Panc1 (cell line): ENCODE results near the gene ATF5. TPM values are rescaled to one million over a fixed set of nuclear protein-coding genes. Genes with fewer than 3 reads are reported as not detected.
"Not testable (repeated sequence)": the region's sequence is repeated elsewhere in the genome, so short reads cannot be mapped to it uniquely, and the experiment has no call there.

Experiments used
- ATAC-seq: fragments of 200-7000 bp; cut with Tn5 transposase; 2 replicates; pipeline ENCODE4 v1.9.1; 2020; ENCODE audit warnings: mild to moderate bottlenecking, moderate library complexity
- BruUV-seq: library from RNA; stranded (reverse); fragments of 400-500 nt; replicated peaks from 2 replicates; lab custom pipeline; 2021; lab: Mats Ljungman, UMichigan
- CTCF ChIA-PET: fragments of 300-600 bp; sonication (Branson Sonifier 250); formaldehyde crosslinking; loops from one replicate; lab custom pipeline; 2022; ENCODE audit warnings: antibody characterized with exemption; lab: Charles Lee
- POLR2A ChIA-PET: fragments of 300-600 bp; sonication (Branson Sonifier 250); formaldehyde crosslinking; loops from one replicate; lab custom pipeline; 2022; ENCODE audit warnings: antibody characterized with exemption; lab: Charles Lee
- DNase-seq: peaks from one replicate; pipeline ENCODE4 v3.0.0-alpha.2; 2010; ENCODE audit warnings: low read depth, low spot score
- H3K27ac ChIP-seq: 2 replicates; pipeline ENCODE4 v1.5.1; 2011; ENCODE audit warnings: mild to moderate bottlenecking, low read length, inconsistent platforms
- H3K27me3 ChIP-seq: fragments of 200-500 bp; sonication (Bioruptor generic); 2 replicates; pipeline ENCODE4 v1.6.0; 2014; ENCODE audit warnings: low read length, inconsistent platforms; ENCODE audit not compliant: control insufficient read depth, insufficient read depth
- H3K36me3 ChIP-seq: fragments of 200-500 bp; sonication (Bioruptor generic); 2 replicates; pipeline ENCODE4 v1.5.1; 2014; ENCODE audit warnings: inconsistent platforms, mild to moderate bottlenecking, low read length, moderate library complexity; ENCODE audit not compliant: control insufficient read depth, insufficient read depth
- H3K4me1 ChIP-seq: 2 replicates; pipeline ENCODE4 v1.5.1; 2011; ENCODE audit warnings: inconsistent platforms, mild to moderate bottlenecking, low read length, moderate library complexity; ENCODE audit not compliant: control insufficient read depth, insufficient read depth
- H3K4me3 ChIP-seq, 2 experiments: 2 replicates each; pipeline ENCODE4 v1.5.1; 2011 to 2012; ENCODE audit warnings: low read depth in 2 of 2, low read length in 2 of 2, mild to moderate bottlenecking in 2 of 2, inconsistent platforms in 1 of 2, moderate library complexity in 1 of 2
- H3K9me3 ChIP-seq: fragments of 200-500 bp; sonication (Bioruptor generic); 2 replicates; pipeline ENCODE4 v1.5.1; 2014; ENCODE audit warnings: low read depth, mild to moderate bottlenecking, inconsistent platforms, low read length, moderate library complexity; ENCODE audit not compliant: control insufficient read depth, insufficient read depth
- POLR2AphosphoS5 ChIP-seq: IDR thresholded peaks from 2 replicates; pipeline ENCODE4 v1.6.1; 2012; ENCODE audit warnings: mild to moderate bottlenecking, low read depth, low read length, moderate library complexity
- REST ChIP-seq, 2 experiments: IDR thresholded peaks; 2 replicates each; pipeline ENCODE4 v1.6.1; 2011 to 2012; ENCODE audit warnings: low read depth in 2 of 2, control low read depth in 1 of 2, low read length in 1 of 2, mild to moderate bottlenecking in 1 of 2, moderate library complexity in 1 of 2; ENCODE audit not compliant: insufficient read depth in 1 of 2
- SIN3A ChIP-seq: IDR thresholded peaks from 2 replicates; pipeline ENCODE4 v1.6.1; 2012; ENCODE audit warnings: low read depth, mild to moderate bottlenecking, low read length, moderate library complexity, borderline replicate concordance; ENCODE audit not compliant: insufficient read depth
- TCF7L2 ChIP-seq: IDR thresholded peaks from 2 replicates; pipeline ENCODE4 v1.6.1; 2011; ENCODE audit warnings: mild to moderate bottlenecking, low read depth, low read length, inconsistent platforms
- in situ Hi-C: cut with HindIII; loops from 2 replicates; pipeline ENCODE4 v1.10.0; 2016; ENCODE audit warnings: low sequenced_read_pairs, low pct_unique_long_range_greater_than_20kb
- intact Hi-C: fragments of 100-400 bp; cut with micrococcal nuclease; formaldehyde crosslinking; loops from one replicate; pipeline ENCODE4 v1.10.0; 2022; ENCODE audit not compliant: unreplicated experiment
- total RNA-seq: library from RNA; stranded (reverse); gene quantifications from one replicate; pipeline ENCODE4 v1.2.1, GENCODE V29; 2021; ENCODE audit not compliant: unreplicated experiment

The ATF5 gene
- total RNA-seq, 1 experiment from 2014 or later = 104 TPM

- H3K4me1 ChIP-seq = no peaks in the 10 kb centered on the region
- H3K27ac ChIP-seq = no peak overlapping the region
- H3K27me3 ChIP-seq = no peaks in the 10 kb centered on the region
- TF ChIP-seq POLR2AphosphoS5 (no peak), TCF7L2 (no peak), REST (IDR thresholded peaks at IDR 0.05; ENCODE audit: insufficient read depth in 1 of 2, low read depth in 2 of 2, low read length in 1 of 2) (no peak), SIN3A (no peak)
- intact Hi-C loops (no loop called here), in situ Hi-C loops (no loop called here)
- ChIA-PET POLR2A (no interaction called here), CTCF (no interaction called here)
- H3K36me3 ChIP-seq = no peaks in the 10 kb centered on the region
- H3K9me3 ChIP-seq = no peaks in the 10 kb centered on the region
- ATAC-seq = no peak
- BruUV-seq = no TSS peak
- no peak for DNase-seq
- H3K4me3 ChIP-seq = no peak overlapping the region
Observed at GRCh38 chr19:49957262-49957915, 28.4 kb downstream of the ATF5 start.

DNA sequence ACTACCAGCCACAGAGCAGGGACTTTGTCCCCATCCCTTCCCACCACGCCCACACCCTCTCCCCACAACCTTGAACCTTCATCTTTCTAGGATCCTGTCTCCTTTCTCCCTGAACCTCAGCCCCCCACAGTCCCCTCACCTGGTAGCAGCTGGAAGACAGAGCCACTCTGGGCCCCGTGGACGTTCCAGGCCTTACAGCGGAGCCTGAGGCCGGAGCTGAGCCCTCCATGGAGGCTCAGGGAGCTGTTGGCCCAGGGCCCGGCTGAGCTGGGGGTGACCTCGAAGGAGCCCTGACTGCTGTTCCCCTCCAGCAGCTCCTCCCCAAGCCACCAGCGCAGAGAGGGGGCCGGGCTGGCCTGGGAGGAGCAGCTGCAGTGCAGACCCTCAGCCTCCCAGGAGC lies 29.1 kb downstream of the ATF5 start:
- in situ Hi-C loops, H3K36me3 ChIP-seq, CTCF ChIA-PET, H3K9me3 ChIP-seq, H3K27me3 ChIP-seq, BruUV-seq, intact Hi-C loops, ATAC-seq, H3K4me1 ChIP-seq, POLR2A ChIA-PET, H3K4me3 ChIP-seq, DNase-seq, H3K27ac ChIP-seq: not testable (repeated sequence)

DNA sequence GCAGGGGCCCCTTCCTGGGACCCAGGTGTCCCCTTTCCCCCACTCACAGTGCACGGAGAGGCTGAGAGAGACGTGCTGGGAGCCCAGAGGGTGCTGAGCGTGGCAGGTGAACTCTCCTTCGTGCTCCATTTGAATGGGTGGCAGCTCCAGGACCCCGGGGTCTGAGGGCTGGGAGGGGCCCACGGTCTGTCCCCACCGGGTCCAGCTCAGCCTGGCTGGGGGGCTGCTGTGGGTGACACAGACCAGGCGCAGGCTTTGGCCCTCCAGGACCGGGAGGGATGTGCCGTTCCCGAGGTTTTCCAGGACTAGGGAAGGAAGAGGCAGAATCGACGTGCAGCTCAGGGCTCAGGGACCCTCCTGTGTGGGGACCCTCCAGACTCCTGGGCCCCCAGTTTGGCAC lies 29.6 kb downstream of the ATF5 start:
- H3K4me1 ChIP-seq, POLR2A ChIA-PET, DNase-seq, in situ Hi-C loops, H3K27ac ChIP-seq, H3K27me3 ChIP-seq, BruUV-seq, H3K9me3 ChIP-seq, H3K36me3 ChIP-seq, H3K4me3 ChIP-seq, intact Hi-C loops, CTCF ChIA-PET: not testable (repeated sequence)
- 0 out of 2 replicates have a peak, but pooled peaks have one; percentile 32 for ATAC-seq

DNA sequence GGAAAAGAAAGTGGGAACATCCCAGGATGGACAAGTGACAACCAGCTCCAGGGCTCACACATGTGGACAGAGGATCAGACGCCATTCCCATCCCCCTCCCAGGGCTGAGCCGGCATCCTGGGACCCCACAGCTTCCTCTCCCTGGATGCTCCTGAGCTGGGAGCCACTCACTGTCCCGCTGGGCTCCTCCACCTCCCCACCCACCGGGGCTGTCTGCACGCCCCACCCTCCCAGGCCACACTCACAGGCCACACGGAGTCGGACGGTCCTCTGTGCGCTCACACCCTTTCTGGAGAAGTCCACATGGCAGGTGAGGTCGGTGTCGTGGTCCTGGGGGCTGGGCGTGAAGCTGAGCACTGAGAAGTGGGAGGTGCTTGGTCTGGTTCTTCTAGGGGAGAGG lies 30.9 kb downstream of the ATF5 start:
- DNase-seq, H3K27me3 ChIP-seq, H3K4me3 ChIP-seq, H3K4me1 ChIP-seq, POLR2A ChIA-PET, CTCF ChIA-PET, H3K27ac ChIP-seq, H3K36me3 ChIP-seq, BruUV-seq, intact Hi-C loops, in situ Hi-C loops, H3K9me3 ChIP-seq: not testable (repeated sequence)
- peak; percentile 46; the same call in 1 of the 2 replicates for ATAC-seq

DNA sequence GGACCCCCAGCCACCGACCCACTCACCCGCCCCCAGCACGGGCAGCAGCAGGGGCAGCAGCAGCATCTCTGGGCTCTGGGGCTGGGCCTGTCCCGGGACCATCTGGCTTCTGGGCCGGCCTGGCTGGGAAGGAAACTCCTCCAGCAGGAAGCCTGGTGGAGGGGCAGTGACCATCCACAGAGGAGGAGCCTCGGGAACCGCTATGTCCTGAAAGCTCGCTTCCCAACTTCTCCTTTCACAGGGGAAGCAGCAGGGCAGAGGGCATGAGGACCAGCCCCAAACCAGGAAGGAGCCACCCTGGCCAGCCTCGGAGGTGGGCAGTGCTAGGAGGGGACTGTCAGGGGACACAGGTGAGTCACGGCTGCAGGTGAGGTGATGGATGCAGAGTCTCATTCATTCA lies 32.0 kb downstream of the ATF5 start, which contains the start of gene SIGLEC11:
Gene SIGLEC11 (minus strand): TSS at position 193 of the 400 bp plus-strand sequence. CDS start 91 bp downstream, at position 102.
- POLR2A ChIA-PET, in situ Hi-C loops, H3K36me3 ChIP-seq: not testable (repeated sequence)

More for the DNA sequence above, 32.0 kb downstream of the ATF5 start, which contains the start of gene SIGLEC11:
- H3K27ac ChIP-seq, H3K27me3 ChIP-seq, BruUV-seq, DNase-seq, H3K9me3 ChIP-seq, CTCF ChIA-PET, H3K4me3 ChIP-seq, intact Hi-C loops, H3K4me1 ChIP-seq: not testable (repeated sequence)
- ATAC-seq = 0 out of 2 replicates have a peak, but pooled peaks have one; percentile 46
